ENCODE results near the gene GABRG2. TPM values are rescaled to one million over a fixed set of nuclear protein-coding genes. Genes with fewer than 3 reads are reported as not detected.

The GABRG2 gene
- total and polyA plus RNA-seq, 2 of the 13 experiments (the other 11 are each of a cell fraction or from before 2014, with no cell fraction given): not detected

- no peak for ATAC-seq
- in situ Hi-C loops (cut with HindIII; ENCODE audit: extremely low pct_ligation_motif_present, low pct_unique_long_range_greater_than_20kb): no loop called here
These were observed 1.4 kb downstream of the GABRG2 start for GRCh38 chr5:162068936-162069335.

More at GRCh38 chr5:162068936-162069335, 1.4 kb downstream of the GABRG2 start:
- Histone ChIP-seq H4K20me1 (ENCODE audit: insufficient read depth, low read length) (no peaks in the 10 kb centered on the region), H3K9me3 (ENCODE audit: low read length) (no peaks in the 10 kb centered on the region), H3K36me3 (replicated peaks in 1 of 2; ENCODE audit: control insufficient read depth in 1 of 2, insufficient read depth in 2 of 2, low read length in 2 of 2) (no peaks in the 10 kb centered on the region), H3K79me2 (ENCODE audit: insufficient read depth, low read length) (no peaks in the 10 kb centered on the region), H3K9ac (ENCODE audit: insufficient read depth, low read depth, low read length) (no peak overlapping the region), H3K27me3 (ENCODE audit: control insufficient read depth in 1 of 2, insufficient read depth in 2 of 2, low read length in 2 of 2) (no peaks in the 10 kb centered on the region), H3K4me2 (ENCODE audit: low read depth, low read length) (no peak overlapping the region), H2AFZ (ENCODE audit: low read length) (no peak overlapping the region), H3K4me1 (ENCODE audit: insufficient read depth, low read length) (no peaks in the 10 kb centered on the region), H3K27ac (ENCODE audit: extremely low read length, insufficient read depth, low read length) (no peak overlapping the region), H3K4me3 (replicated peaks in 1 of 3; ENCODE audit: insufficient read depth in 1 of 3, low read depth in 2 of 3, low read length in 3 of 3) (no peak overlapping the region)
- ChIA-PET POLR2A (no interaction called here), CTCF (ENCODE audit: low intra/inter-chr PET ratio, low total read pairs) (no interaction called here)
- intact Hi-C loops (cut with micrococcal nuclease; ENCODE audit: unreplicated experiment): no loop called here
- no TSS peak for BruUV-seq (replicated peaks)
- FAIRE-seq (no peak), DNase-seq (ENCODE audit: low spot score) (no peak)
- TF ChIP-seq REL (CRISPR knock-in tag; conservative IDR thresholded peaks at IDR 0.05) (no peak), BHLHE40 (IDR thresholded peaks at IDR 0.05; ENCODE audit: low read length) (no peak), SIX1 (CRISPR knock-in tag; IDR thresholded peaks at IDR 0.05; ENCODE audit: borderline replicate concordance) (no peak), NR0B2 (CRISPR knock-in tag; IDR thresholded peaks at IDR 0.05) (no peak), GATA4 (IDR thresholded peaks at IDR 0.05; ENCODE audit: borderline replicate concordance, low read depth) (no peak), SMAD1 (CRISPR knock-in tag; IDR thresholded peaks at IDR 0.05; ENCODE audit: borderline replicate concordance, low read depth) (no peak), BCLAF1 (IDR thresholded peaks at IDR 0.05) (no peak), BRD4 (CRISPR knock-in tag; IDR thresholded peaks at IDR 0.05) (no peak), MTA1 (CRISPR knock-in tag; IDR thresholded peaks at IDR 0.05; ENCODE audit: borderline replicate concordance) (no peak), HHEX (CRISPR knock-in tag; IDR thresholded peaks at IDR 0.05) (no peak)
- TF ChIP-seq, protein P1, sequence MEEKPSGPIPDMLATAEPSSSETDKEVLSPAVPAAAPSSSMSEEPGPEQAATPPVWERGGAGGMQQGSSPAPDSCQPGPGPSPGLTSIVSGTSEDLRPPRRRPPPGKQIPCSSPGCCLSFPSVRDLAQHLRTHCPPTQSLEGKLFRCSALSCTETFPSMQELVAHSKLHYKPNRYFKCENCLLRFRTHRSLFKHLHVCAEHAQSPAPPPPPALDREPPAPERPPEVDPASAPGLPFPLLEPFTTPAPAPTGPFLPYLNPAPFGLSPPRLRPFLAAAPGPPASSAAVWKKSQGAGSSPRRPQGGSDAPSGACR (CRISPR knock-in tag; IDR thresholded peaks at IDR 0.05): no peak
- TF ChIP-seq, protein P2, sequence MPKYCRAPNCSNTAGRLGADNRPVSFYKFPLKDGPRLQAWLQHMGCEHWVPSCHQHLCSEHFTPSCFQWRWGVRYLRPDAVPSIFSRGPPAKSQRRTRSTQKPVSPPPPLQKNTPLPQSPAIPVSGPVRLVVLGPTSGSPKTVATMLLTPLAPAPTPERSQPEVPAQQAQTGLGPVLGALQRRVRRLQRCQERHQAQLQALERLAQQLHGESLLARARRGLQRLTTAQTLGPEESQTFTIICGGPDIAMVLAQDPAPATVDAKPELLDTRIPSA (CRISPR knock-in tag; IDR thresholded peaks at IDR 0.05; ENCODE audit: borderline replicate concordance): no peak
- WGBS (ENCODE audit: low lambda C conversion rate): 12% methylated on average over 4 of the region's 4 CpGs

All from HepG2 (cell line).